ENCODE data around the gene MAFG.

DNA sequence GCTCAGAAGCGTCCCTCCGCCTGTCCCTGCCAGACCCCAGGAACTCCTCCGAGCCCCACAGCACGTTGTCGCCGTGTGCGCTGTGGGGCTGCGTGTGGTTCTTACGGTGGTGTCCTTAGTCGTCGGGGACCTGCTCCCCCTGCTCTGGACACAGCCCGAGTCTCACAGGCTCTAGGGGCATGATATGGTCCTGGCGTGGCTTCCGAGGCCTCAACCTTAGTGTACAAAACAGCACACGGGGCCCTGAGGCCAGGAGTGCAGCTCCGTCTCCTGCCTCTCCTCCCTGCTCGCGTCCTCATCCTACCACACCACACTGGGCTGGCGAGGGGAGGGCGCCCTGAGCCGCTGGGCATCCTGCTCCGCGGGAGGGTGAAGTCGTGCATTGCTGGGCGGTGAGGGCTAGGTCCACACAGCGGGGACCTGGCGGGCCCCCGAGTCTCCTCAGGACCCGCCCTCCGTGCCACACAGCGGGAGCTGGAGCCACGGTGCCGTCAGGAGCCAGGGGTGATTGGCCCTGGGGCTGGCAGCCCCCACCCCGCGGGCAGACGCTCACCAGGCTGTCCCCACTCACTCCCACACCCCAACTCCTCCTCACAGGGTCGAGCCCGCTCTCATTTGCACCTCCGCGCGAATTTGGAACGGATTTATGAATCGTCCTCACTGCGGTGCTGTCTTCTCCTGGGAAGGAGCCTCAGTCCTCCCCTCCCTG, 1.2 kb upstream of the MAFG start:
- no peak for TF ChIP-seq POLR2A (IDR thresholded peaks at IDR 0.05; ENCODE audit: low read depth, low read length)
- TF ChIP-seq POU2F2 (IDR thresholded peaks at IDR 0.05; ENCODE audit: low read depth, low read length): no peak
- no peak for TF ChIP-seq POLR2AphosphoS5 (IDR thresholded peaks at IDR 0.05; ENCODE audit: low read depth, low read length)
- no peak for TF ChIP-seq TAF1 (IDR thresholded peaks at IDR 0.05; ENCODE audit: low read depth, low read length)
- TF ChIP-seq SPI1 (IDR thresholded peaks at IDR 0.05; ENCODE audit: low read depth, low read length): no peak

All from GM12891 (cell line).